ENCODE results near the gene DOK6.

GRCh38 chr18:69705987-69706386 is 305.3 kb downstream of the DOK6 start:
- TF ChIP-seq POLR2AphosphoS5 (IDR thresholded peaks at IDR 0.05; ENCODE audit: low read depth, low read length) (no peak), TAF1 (IDR thresholded peaks at IDR 0.05; ENCODE audit: borderline replicate concordance, insufficient read depth, low read length) (no peak)

All from PFSK-1 (cell line).